BLaER1 treated with 17β-estradiol and CSF1 and Interleukin-3, amounts not matched to agents 10 nM and 100 nM (cell line): ENCODE results near the gene REV1.

Experiments
- H3K27ac ChIP-seq, 11 experiments: shearing (Covaris generic); formaldehyde crosslinking; 2 replicates each; pipeline ENCODE4 v1.8.1; 2022
- H3K27me3 ChIP-seq, 11 experiments: shearing (Covaris generic); formaldehyde crosslinking; 2 replicates each; pipeline ENCODE4 v1.8.1; 2022
- H3K36me3 ChIP-seq, 11 experiments: shearing (Covaris generic); formaldehyde crosslinking; 2 replicates each; pipeline ENCODE4 v1.8.1; 2022
- H3K4me1 ChIP-seq, 10 experiments: shearing (Covaris generic); formaldehyde crosslinking; 2 replicates each; pipeline ENCODE4 v1.8.1; 2022
- H3K4me2 ChIP-seq, 11 experiments: shearing (Covaris generic); formaldehyde crosslinking; 2 replicates each; pipeline ENCODE4 v1.8.1; 2022
- H3K4me3 ChIP-seq, 10 experiments: shearing (Covaris generic); formaldehyde crosslinking; 2 replicates each; pipeline ENCODE4 v1.8.1; 2022
- H3K9ac ChIP-seq, 11 experiments: shearing (Covaris generic); formaldehyde crosslinking; 2 replicates each; pipeline ENCODE4 v1.8.1; 2022
- H3K9me3 ChIP-seq, 11 experiments: shearing (Covaris generic); formaldehyde crosslinking; replicated peaks in 1 of 11; 2 replicates each; pipeline ENCODE4 v1.8.1; 2022
- H4K20me1 ChIP-seq, 11 experiments: shearing (Covaris generic); formaldehyde crosslinking; 2 replicates each; pipeline ENCODE4 v1.8.1; 2022
- Cebpa-rat ChIP-seq, 11 experiments: shearing (Covaris generic); IDR thresholded peaks; 2 replicates each; pipeline ENCODE4 v1.8.1; 2022

The REV1 gene

DNA sequence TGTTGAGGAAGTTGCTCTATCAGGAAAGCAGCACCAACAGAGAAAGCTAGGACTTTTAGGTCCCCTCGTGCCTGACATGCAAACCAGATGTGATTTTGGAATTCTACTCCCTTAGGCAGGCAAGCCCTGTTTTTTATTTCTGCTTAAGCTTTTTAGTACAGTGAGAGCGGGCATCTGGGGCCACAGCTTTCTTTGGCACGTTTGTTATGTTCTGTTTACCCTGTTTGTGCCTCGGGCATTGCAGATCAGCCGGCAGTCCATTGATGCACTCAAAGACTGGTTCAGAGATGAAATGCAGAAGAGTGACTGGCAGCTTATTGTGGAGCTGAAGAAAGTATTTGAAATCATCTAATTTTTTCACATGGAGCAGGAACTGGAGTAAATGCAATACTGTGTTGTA is 90.8 kb downstream of the REV1 start:
- no peak overlapping the region for H3K27ac ChIP-seq
- H3K4me2 ChIP-seq = no peak overlapping the region
- peaks cover 100% of the 10 kb centered on the region in 11 experiments for H3K36me3 ChIP-seq
- H3K27me3 ChIP-seq = no peaks in the 10 kb centered on the region
- no peak overlapping the region for H3K9ac ChIP-seq
- TF ChIP-seq Cebpa-rat (IDR thresholded peaks at IDR 0.05) = no peak
- no peaks in the 10 kb centered on the region for H3K9me3 ChIP-seq
- no peak overlapping the region for H3K4me3 ChIP-seq
- H4K20me1 ChIP-seq = peaks cover 0 to 66% (median 24%) of the 10 kb centered on the region in 11 experiments; a peak in 16 of 22 replicates
- peaks cover 0 to 6% (median 3%) of the 10 kb centered on the region in 10 experiments; a peak in 11 of 20 replicates for H3K4me1 ChIP-seq

GRCh38 chr2:99398303-99398702 is 91.5 kb downstream of the REV1 start:
- Histone ChIP-seq H3K36me3 (peaks cover 100% of the 10 kb centered on the region in 11 experiments), H3K4me3 (no peak overlapping the region), H4K20me1 (peaks cover 0 to 59% (median 22%) of the 10 kb centered on the region in 11 experiments; a peak in 15 of 22 replicates), H3K9ac (no peak overlapping the region), H3K27ac (no peak overlapping the region), H3K9me3 (no peaks in the 10 kb centered on the region), H3K4me2 (no peak overlapping the region), H3K27me3 (no peaks in the 10 kb centered on the region), H3K4me1 (no peaks in the 10 kb centered on the region)
- TF ChIP-seq Cebpa-rat (IDR thresholded peaks at IDR 0.05) = no peak

DNA sequence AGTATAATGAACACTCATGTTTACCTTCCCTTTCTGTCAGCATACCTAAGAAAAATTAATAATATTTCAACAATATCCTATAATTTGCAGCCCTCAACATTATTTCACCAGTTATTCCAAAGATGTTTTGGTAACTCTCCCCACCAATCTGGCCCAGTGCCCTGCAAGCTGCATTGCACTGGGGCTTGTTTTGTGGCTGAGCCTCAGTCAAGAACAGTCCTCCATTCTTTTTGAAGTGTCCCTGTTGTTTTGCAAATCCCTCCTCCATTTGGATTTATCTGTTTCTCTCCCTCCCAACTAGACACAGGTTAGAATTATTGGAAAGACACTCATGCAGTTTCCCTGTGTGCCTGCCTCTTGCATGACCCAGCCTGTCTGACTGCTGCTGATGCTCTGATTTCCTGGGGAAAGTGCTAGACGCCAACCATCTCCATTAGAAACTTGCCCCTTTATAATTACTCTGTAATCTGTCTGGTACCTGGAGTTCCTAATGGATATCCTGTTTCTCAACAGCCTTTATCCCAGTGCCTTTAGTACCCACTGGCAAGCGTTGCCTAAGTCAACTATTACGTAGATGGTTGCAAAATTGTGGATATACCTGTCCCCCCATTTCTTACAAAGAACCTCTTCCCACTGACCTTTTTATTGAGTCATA is 92.4 kb downstream of the REV1 start:
- no peaks in the 10 kb centered on the region for H3K4me1 ChIP-seq
- no peak overlapping the region for H3K27ac ChIP-seq
- no peaks in the 10 kb centered on the region for H3K9me3 ChIP-seq
- peaks cover 100% of the 10 kb centered on the region in 11 experiments for H3K36me3 ChIP-seq
- H3K4me3 ChIP-seq = no peak overlapping the region
- peaks cover 0 to 50% (median 17%) of the 10 kb centered on the region in 11 experiments; a peak in 14 of 22 replicates for H4K20me1 ChIP-seq
- no peak overlapping the region for H3K4me2 ChIP-seq
- H3K9ac ChIP-seq = no peak overlapping the region
- no peaks in the 10 kb centered on the region for H3K27me3 ChIP-seq
- TF ChIP-seq Cebpa-rat (IDR thresholded peaks at IDR 0.05) = no peak

DNA sequence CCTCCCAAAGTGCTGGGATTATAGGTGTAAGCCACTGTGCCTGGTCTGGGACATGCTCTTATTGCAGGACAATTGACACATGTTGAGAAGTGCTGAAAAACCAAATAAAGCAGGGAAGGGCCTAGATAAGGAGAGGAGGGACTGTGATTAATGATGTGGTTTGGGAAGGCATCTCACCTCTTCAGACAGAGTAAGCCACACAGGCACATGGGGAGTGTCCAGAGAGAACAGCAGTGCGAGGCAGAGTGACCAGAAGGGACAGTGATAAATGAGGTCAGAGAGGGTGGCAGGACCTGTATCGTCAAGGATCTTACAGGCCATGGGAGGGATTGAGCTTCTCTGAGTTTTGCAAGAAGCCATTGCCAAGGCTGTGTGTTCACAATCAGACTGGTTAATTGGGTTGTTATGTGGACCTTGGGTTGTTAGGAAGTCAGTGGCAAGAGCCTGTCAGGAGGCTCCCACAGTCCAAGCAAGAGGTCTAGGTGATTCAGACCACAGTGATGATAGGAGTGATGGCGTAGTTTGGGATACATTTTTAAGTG is 94.2 kb downstream of the REV1 start:
- peaks cover 100% of the 10 kb centered on the region in 11 experiments for H3K36me3 ChIP-seq

DNA sequence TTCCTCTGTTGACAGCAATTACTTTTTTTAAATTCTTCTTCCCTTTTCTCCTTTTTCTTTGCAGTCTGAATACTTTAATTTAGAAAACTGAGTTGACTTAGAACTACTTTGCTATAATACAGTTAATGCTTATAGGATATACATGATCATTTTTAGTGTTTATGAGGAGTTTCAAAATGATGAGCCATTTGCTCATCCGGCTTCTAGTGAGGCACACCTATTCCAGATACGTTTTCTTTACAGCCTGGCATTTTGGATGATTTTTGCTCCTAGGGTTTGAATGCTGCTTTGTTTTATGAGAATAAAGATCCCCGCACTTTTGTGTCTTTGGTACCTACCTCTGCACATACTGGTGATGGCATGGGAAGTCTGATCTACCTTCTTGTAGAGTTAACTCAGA is 99.9 kb downstream of the REV1 start:
- H3K4me3 ChIP-seq = no peak overlapping the region
- H3K27me3 ChIP-seq = no peaks in the 10 kb centered on the region
- no peak overlapping the region for H3K27ac ChIP-seq
- TF ChIP-seq Cebpa-rat (IDR thresholded peaks at IDR 0.05) = no peak
- H3K4me2 ChIP-seq = no peak overlapping the region
- H3K4me1 ChIP-seq = no peaks in the 10 kb centered on the region
- H3K9me3 ChIP-seq = no peaks in the 10 kb centered on the region
- peaks cover 0 to 30% (median 4%) of the 10 kb centered on the region in 11 experiments; a peak in 5 of 22 replicates for H4K20me1 ChIP-seq
- no peak overlapping the region for H3K9ac ChIP-seq
- peaks cover 77 to 98% (median 84%) of the 10 kb centered on the region in 11 experiments for H3K36me3 ChIP-seq

More for the DNA sequence above, 94.2 kb downstream of the REV1 start:
- H3K4me3 ChIP-seq = no peak overlapping the region
- no peak overlapping the region for H3K4me2 ChIP-seq
- H4K20me1 ChIP-seq = peaks cover 0 to 58% (median 15%) of the 10 kb centered on the region in 11 experiments; a peak in 14 of 22 replicates
- H3K27me3 ChIP-seq = no peaks in the 10 kb centered on the region
- no peak overlapping the region for H3K27ac ChIP-seq
- TF ChIP-seq Cebpa-rat (IDR thresholded peaks at IDR 0.05) = no peak
- H3K9me3 ChIP-seq = no peaks in the 10 kb centered on the region
- H3K4me1 ChIP-seq = no peaks in the 10 kb centered on the region
- no peak overlapping the region for H3K9ac ChIP-seq

- no peak overlapping the region for H3K4me3 ChIP-seq
- H3K27me3 ChIP-seq = no peaks in the 10 kb centered on the region
- H3K27ac ChIP-seq = no peak overlapping the region
- no peak overlapping the region for H3K9ac ChIP-seq
- no peak for TF ChIP-seq Cebpa-rat (IDR thresholded peaks at IDR 0.05)
- peaks cover 0 to 1% (median 0%) of the 10 kb centered on the region in 11 experiments; a peak in 1 of 22 replicates for H3K9me3 ChIP-seq
- peaks cover 77 to 98% (median 84%) of the 10 kb centered on the region in 11 experiments for H3K36me3 ChIP-seq
- no peak overlapping the region for H3K4me2 ChIP-seq
- H3K4me1 ChIP-seq = no peaks in the 10 kb centered on the region
- peaks cover 0 to 30% (median 4%) of the 10 kb centered on the region in 11 experiments; a peak in 5 of 22 replicates for H4K20me1 ChIP-seq
Measured at GRCh38 chr2:99389371-99389770, 100.4 kb downstream of the REV1 start.

GRCh38 chr2:99388892-99389291 is 100.9 kb downstream of the REV1 start:
- Histone ChIP-seq H4K20me1 (peaks cover 0 to 30% (median 4%) of the 10 kb centered on the region in 11 experiments; a peak in 5 of 22 replicates), H3K27me3 (no peaks in the 10 kb centered on the region), H3K4me2 (no peak overlapping the region), H3K4me1 (no peaks in the 10 kb centered on the region), H3K9ac (no peak overlapping the region), H3K36me3 (peaks cover 77 to 98% (median 84%) of the 10 kb centered on the region in 11 experiments), H3K9me3 (peaks cover 0 to 6% (median under 1%) of the 10 kb centered on the region in 11 experiments; a peak in 8 of 22 replicates), H3K4me3 (no peak overlapping the region), H3K27ac (no peak overlapping the region)
- no peak for TF ChIP-seq Cebpa-rat (IDR thresholded peaks at IDR 0.05)

DNA sequence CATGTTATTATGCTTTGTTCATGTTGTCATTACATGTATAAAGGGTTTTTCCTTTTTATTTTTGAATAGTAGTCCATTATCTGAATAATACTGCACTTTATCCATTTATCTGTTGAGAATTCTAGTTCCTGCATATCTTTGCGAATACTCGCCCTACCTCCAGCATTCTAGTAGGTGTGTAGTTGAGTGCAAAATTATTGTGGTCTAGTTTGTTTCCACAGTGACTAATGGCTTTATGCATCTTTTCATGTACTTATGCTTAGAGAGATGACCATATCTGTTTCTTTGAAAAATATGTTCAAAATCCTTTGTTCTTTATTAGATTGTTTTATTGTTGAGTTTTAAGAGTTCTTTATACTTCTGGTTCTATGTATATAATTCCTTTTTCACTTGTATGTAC is 103.8 kb downstream of the REV1 start:
- H3K27me3 ChIP-seq = no peaks in the 10 kb centered on the region
- no peaks in the 10 kb centered on the region for H3K4me1 ChIP-seq
- H3K27ac ChIP-seq = no peak overlapping the region
- H3K9ac ChIP-seq = no peak overlapping the region
- H3K4me2 ChIP-seq = no peak overlapping the region
- no peak overlapping the region for H3K4me3 ChIP-seq
- H3K9me3 ChIP-seq = peaks cover 7 to 29% (median 23%) of the 10 kb centered on the region in 11 experiments; a peak in 20 of 22 replicates
- no peak for TF ChIP-seq Cebpa-rat (IDR thresholded peaks at IDR 0.05)
- H3K36me3 ChIP-seq = peaks cover 77 to 98% (median 84%) of the 10 kb centered on the region in 11 experiments
- peaks cover 0 to 22% (median 4%) of the 10 kb centered on the region in 11 experiments; a peak in 4 of 22 replicates for H4K20me1 ChIP-seq

DNA sequence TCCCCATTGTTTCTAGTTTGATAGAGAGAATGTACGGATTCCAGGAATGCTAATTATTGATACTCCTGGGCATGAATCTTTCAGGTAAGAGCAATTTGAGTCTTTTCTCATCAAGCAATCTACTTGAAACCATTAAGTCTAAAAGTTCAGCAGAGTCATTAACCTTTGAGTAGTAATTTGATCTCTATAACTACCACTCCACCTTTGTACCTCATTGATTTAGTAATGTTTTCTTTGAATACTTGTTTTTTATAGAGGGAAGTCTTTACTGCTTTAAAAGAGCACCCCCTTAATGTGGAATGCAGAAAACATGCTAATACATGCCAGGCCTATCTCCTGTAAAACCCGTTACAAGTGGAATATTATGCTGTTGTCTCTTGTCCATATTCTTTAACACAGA is 107.7 kb downstream of the REV1 start:
- H3K27me3 ChIP-seq = no peaks in the 10 kb centered on the region

More for the DNA sequence above, 107.7 kb downstream of the REV1 start:
- peaks cover 92 to 100% (median 99%) of the 10 kb centered on the region in 11 experiments for H3K36me3 ChIP-seq
- H3K27ac ChIP-seq = no peak overlapping the region
- peaks cover 0 to 22% (median 0%) of the 10 kb centered on the region in 11 experiments; a peak in 2 of 22 replicates for H4K20me1 ChIP-seq
- H3K4me3 ChIP-seq = no peak overlapping the region
- no peak overlapping the region for H3K4me2 ChIP-seq
- TF ChIP-seq Cebpa-rat (IDR thresholded peaks at IDR 0.05) = no peak
- H3K9me3 ChIP-seq = peaks cover 7 to 29% (median 23%) of the 10 kb centered on the region in 11 experiments; a peak in 20 of 22 replicates
- H3K9ac ChIP-seq = no peak overlapping the region
- no peaks in the 10 kb centered on the region for H3K4me1 ChIP-seq
